Mesendoderm (in vitro differentiated cells): Measurements from ENCODE around the gene F10.
A peak's percentile ranks its signal among the peaks of the same experiment; 100 is the strongest.

ENCODE experiments used
- DNase-seq: peaks from one replicate; pipeline ENCODE4 v3.0.0; 2013
- H2AK5ac ChIP-seq: 2 replicates; pipeline ENCODE4 v1.6.1; 2013; ENCODE audit warnings: low read length, inconsistent platforms
- H2BK120ac ChIP-seq: 2 replicates; pipeline ENCODE4 v1.6.1; 2013; ENCODE audit warnings: low read depth, mild to moderate bottlenecking, low read length, moderate library complexity, mixed read lengths
- H2BK15ac ChIP-seq: replicated peaks from 2 replicates; pipeline ENCODE4 v1.6.1; 2013; ENCODE audit warnings: low read depth, mild to moderate bottlenecking, moderate library complexity
- H2BK5ac ChIP-seq: 2 replicates; pipeline ENCODE4 v1.6.1; 2013; ENCODE audit warnings: low read length, inconsistent platforms
- H3K18ac ChIP-seq: 2 replicates; pipeline ENCODE4 v1.6.1; 2013; ENCODE audit warnings: mild to moderate bottlenecking, low read length, mixed read lengths
- H3K23ac ChIP-seq: one replicate; pipeline ENCODE4 v1.6.1; 2013; ENCODE audit warnings: low read length
- H3K27ac ChIP-seq: 2 replicates; pipeline ENCODE4 v1.5.1; 2013; ENCODE audit warnings: low read depth, mild to moderate bottlenecking, inconsistent platforms, low read length, moderate library complexity
- H3K27me3 ChIP-seq: 2 replicates; pipeline ENCODE4 v1.6.1; 2013; ENCODE audit warnings: low read length, control low read depth, mild to moderate bottlenecking, inconsistent platforms; ENCODE audit not compliant: insufficient read depth, poor library complexity
- H3K36me3 ChIP-seq: 2 replicates; pipeline ENCODE4 v1.6.1; 2013; ENCODE audit warnings: low read length, inconsistent platforms; ENCODE audit not compliant: control insufficient read depth, insufficient read depth
- H3K4ac ChIP-seq: one replicate; pipeline ENCODE4 v1.6.1; 2013; ENCODE audit warnings: low read depth, mild to moderate bottlenecking, low read length, moderate library complexity
- H3K4me1 ChIP-seq: 2 replicates; pipeline ENCODE4 v1.6.1; 2013; ENCODE audit warnings: low read depth, low read length, inconsistent platforms; ENCODE audit not compliant: control insufficient read depth
- H3K4me2 ChIP-seq: 2 replicates; pipeline ENCODE4 v1.6.1; 2013; ENCODE audit warnings: low read length
- H3K4me3 ChIP-seq: 2 replicates; pipeline ENCODE4 v1.5.1; 2013; ENCODE audit warnings: mild to moderate bottlenecking, low read length
- H3K56ac ChIP-seq: one replicate; pipeline ENCODE4 v1.6.1; 2013; ENCODE audit warnings: low read length
- H3K79me1 ChIP-seq: 2 replicates; pipeline ENCODE4 v1.6.1; 2013; ENCODE audit warnings: low read length, inconsistent platforms
- H3K79me2 ChIP-seq: 2 replicates; pipeline ENCODE4 v1.6.1; 2013; ENCODE audit warnings: mild to moderate bottlenecking, low read length; ENCODE audit not compliant: control insufficient read depth, insufficient read depth
- H3K9ac ChIP-seq: 2 replicates; pipeline ENCODE4 v1.6.1; 2013; ENCODE audit warnings: low read length, inconsistent platforms
- H4K5ac ChIP-seq: one replicate; pipeline ENCODE4 v1.6.1; 2013; ENCODE audit warnings: low read length
- H4K8ac ChIP-seq: one replicate; pipeline ENCODE4 v1.6.1; 2013; ENCODE audit warnings: low read depth, mild to moderate bottlenecking, control low read depth, low read length, moderate library complexity
- WGBS: extraction: QIAGEN DNeasy Blood & Tissue Kit; methylation state at CpG from one replicate; pipeline ENCODE4 v1.1.7; 2013; ENCODE audit warnings: low lambda C conversion rate, missing lambda C conversion rate; ENCODE audit not compliant: insufficient coverage; ENCODE audit errors: extremely low coverage; 5-methylcytosine and 5-hydroxymethylcytosine counted together

The F10 gene

GRCh38 chr13:113168211-113168610 lies 45.6 kb downstream of the F10 start:
- Histone ChIP-seq H4K8ac (no peak overlapping the region), H2AK5ac (no peak overlapping the region), H3K18ac (no peak overlapping the region), H3K23ac (no peak overlapping the region), H3K4me2 (no peak overlapping the region), H3K4ac (no peak overlapping the region), H3K79me2 (no peaks in the 10 kb centered on the region), H4K5ac (no peak overlapping the region), H2BK120ac (no peak overlapping the region), H3K27me3 (no peaks in the 10 kb centered on the region), H3K56ac (no peak overlapping the region), H2BK5ac (no peak overlapping the region), H3K9ac (no peak overlapping the region), H3K36me3 (peaks cover 5% of the 10 kb centered on the region), H3K79me1 (no peaks in the 10 kb centered on the region), H3K4me1 (peaks cover 4% of the 10 kb centered on the region), H3K4me3 (no peak overlapping the region), H3K27ac (no peak overlapping the region), H2BK15ac (no peak overlapping the region)
- WGBS = no CpG with 5 or more reads among the region's 7 CpGs
- DNase-seq = no peak

GRCh38 chr13:113169277-113170272 lies 47.0 kb downstream of the F10 start:
- Histone ChIP-seq H2AK5ac (no peak overlapping the region), H3K27me3 (no peaks in the 10 kb centered on the region), H2BK15ac (no peak overlapping the region), H3K56ac (no peak overlapping the region), H3K4me3 (no peak overlapping the region), H2BK120ac (peak overlapping the region; percentile 45), H3K23ac (no peak overlapping the region), H3K79me2 (no peaks in the 10 kb centered on the region), H3K4ac (no peak overlapping the region), H4K8ac (no peak overlapping the region), H2BK5ac (peak overlapping the region; percentile 22), H3K4me1 (peaks cover 2% of the 10 kb centered on the region), H3K27ac (peak overlapping the region; percentile 74), H4K5ac (no peak overlapping the region), H3K9ac (no peak overlapping the region), H3K36me3 (peaks cover 5% of the 10 kb centered on the region), H3K79me1 (no peaks in the 10 kb centered on the region), H3K18ac (no peak overlapping the region), H3K4me2 (no peak overlapping the region)
- WGBS = no CpG with 5 or more reads among the region's 13 CpGs
- peak; percentile 46 for DNase-seq

GRCh38 chr13:113170511-113170910 lies 47.9 kb downstream of the F10 start:
- no peak overlapping the region for H2BK15ac ChIP-seq
- H3K56ac ChIP-seq = peak overlapping the region; percentile 12
- H3K4me3 ChIP-seq = no peak overlapping the region
- H3K36me3 ChIP-seq = peaks cover 5% of the 10 kb centered on the region
- no peak overlapping the region for H4K8ac ChIP-seq
- H3K9ac ChIP-seq = no peak overlapping the region
- no peaks in the 10 kb centered on the region for H3K27me3 ChIP-seq
- no peaks in the 10 kb centered on the region for H3K79me2 ChIP-seq
- H3K4ac ChIP-seq = no peak overlapping the region
- no peak overlapping the region for H2BK120ac ChIP-seq
- peak overlapping the region; percentile 25 for H3K27ac ChIP-seq
- DNase-seq = peak; percentile 65
- no peak overlapping the region for H4K5ac ChIP-seq
- H3K79me1 ChIP-seq = no peaks in the 10 kb centered on the region
- H3K4me2 ChIP-seq = no peak overlapping the region
- no peak overlapping the region for H3K18ac ChIP-seq
- no CpG with 5 or more reads among the region's 5 CpGs for WGBS
- H3K4me1 ChIP-seq = peaks cover 2% of the 10 kb centered on the region
- no peak overlapping the region for H2AK5ac ChIP-seq
- H3K23ac ChIP-seq = no peak overlapping the region
- no peak overlapping the region for H2BK5ac ChIP-seq

DNA sequence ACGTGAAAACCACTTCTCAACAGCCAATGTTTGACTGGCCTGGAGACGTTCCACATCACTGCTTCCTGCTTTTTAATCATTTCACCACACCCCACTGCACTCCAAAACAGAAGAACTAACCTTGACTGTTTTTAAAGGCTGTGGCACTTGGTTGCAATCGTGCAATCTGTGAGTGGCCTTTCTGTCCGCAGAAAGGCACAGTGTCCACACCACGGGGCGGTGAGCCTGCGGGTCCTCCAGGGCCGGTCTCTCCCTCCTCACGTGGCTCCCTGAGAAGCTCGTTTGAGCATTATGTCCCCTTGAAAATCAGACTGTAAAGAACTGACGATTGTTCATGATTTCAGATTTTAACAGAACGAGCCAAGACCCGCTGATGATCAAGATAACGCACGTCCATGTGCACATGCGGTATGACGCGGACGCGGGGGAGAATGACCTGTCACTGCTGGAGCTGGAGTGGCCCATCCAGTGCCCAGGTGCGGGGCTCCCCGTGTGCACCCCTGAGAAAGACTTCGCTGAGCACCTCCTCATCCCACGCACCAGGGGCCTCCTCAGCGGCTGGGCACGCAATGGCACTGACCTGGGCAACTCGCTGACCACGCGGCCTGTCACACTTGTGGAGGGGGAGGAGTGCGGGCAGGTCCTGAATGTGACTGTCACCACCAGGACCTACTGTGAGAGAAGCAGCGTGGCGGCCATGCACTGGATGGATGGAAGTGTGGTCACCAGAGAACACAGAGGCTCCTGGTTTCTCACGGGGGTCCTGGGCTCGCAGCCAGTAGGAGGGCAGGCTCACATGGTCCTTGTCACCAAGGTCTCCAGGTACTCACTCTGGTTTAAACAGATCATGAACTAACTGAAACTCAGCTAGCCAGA lies 48.9 kb downstream of the F10 start:
- H3K79me1 ChIP-seq = no peaks in the 10 kb centered on the region
- H2BK5ac ChIP-seq = no peak overlapping the region
- H4K5ac ChIP-seq = no peak overlapping the region
- H3K23ac ChIP-seq = no peak overlapping the region
- no peak overlapping the region for H3K18ac ChIP-seq
- no peak for DNase-seq
- H2BK120ac ChIP-seq = no peak overlapping the region
- H3K4me3 ChIP-seq = no peak overlapping the region
- no peaks in the 10 kb centered on the region for H3K79me2 ChIP-seq
- H2BK15ac ChIP-seq = no peak overlapping the region
- no peaks in the 10 kb centered on the region for H3K27me3 ChIP-seq
- H3K4ac ChIP-seq = no peak overlapping the region
- WGBS = no CpG with 5 or more reads among the region's 34 CpGs
- H3K4me2 ChIP-seq = no peak overlapping the region
- H3K56ac ChIP-seq = peak overlapping the region; percentile 58
- H2AK5ac ChIP-seq = no peak overlapping the region
- H3K36me3 ChIP-seq = peaks cover 5% of the 10 kb centered on the region
- H3K27ac ChIP-seq = peak overlapping the region; percentile 29
- no peak overlapping the region for H4K8ac ChIP-seq
- peaks cover 2% of the 10 kb centered on the region for H3K4me1 ChIP-seq
- H3K9ac ChIP-seq = no peak overlapping the region

GRCh38 chr13:113172419-113172926 lies 49.9 kb downstream of the F10 start:
- no peak overlapping the region for H3K27ac ChIP-seq
- H2BK120ac ChIP-seq = no peak overlapping the region
- no peak overlapping the region for H3K4me3 ChIP-seq
- no peak for DNase-seq
- H3K9ac ChIP-seq = no peak overlapping the region
- peaks cover 6% of the 10 kb centered on the region for H3K36me3 ChIP-seq
- no peak overlapping the region for H3K23ac ChIP-seq
- peaks cover 2% of the 10 kb centered on the region for H3K4me1 ChIP-seq
- no peak overlapping the region for H3K56ac ChIP-seq
- H3K18ac ChIP-seq = no peak overlapping the region
- H2BK15ac ChIP-seq = no peak overlapping the region
- H2BK5ac ChIP-seq = no peak overlapping the region
- no peak overlapping the region for H2AK5ac ChIP-seq
- no peaks in the 10 kb centered on the region for H3K79me1 ChIP-seq
- no peaks in the 10 kb centered on the region for H3K27me3 ChIP-seq
- no peak overlapping the region for H3K4me2 ChIP-seq
- H3K79me2 ChIP-seq = no peaks in the 10 kb centered on the region
- WGBS = no CpG with 5 or more reads among the region's 13 CpGs
- H3K4ac ChIP-seq = no peak overlapping the region
- no peak overlapping the region for H4K8ac ChIP-seq
- no peak overlapping the region for H4K5ac ChIP-seq
